Sigmoid colon (tissue), 4 donors: ENCODE results near the gene PRPH2.

Experiments
- CTCF ChIP-seq, 4 experiments: fragments of 450-650 bp in 3 of 4; fragments of 200-600 bp in 1 of 4; IDR thresholded peaks; one replicate each; pipeline ENCODE4 v1.5.1; 2016 to 2019; ENCODE audit warnings: antibody characterized with exemption in 4 of 4, mild to moderate bottlenecking in 3 of 4, moderate library complexity in 2 of 4
- EP300 ChIP-seq, 4 donors: sonication (generic); formaldehyde crosslinking; IDR thresholded peaks; one replicate each; pipeline ENCODE4 v1.6.1; 2017; ENCODE audit warnings: antibody characterized with exemption in 4 of 4
- POLR2A ChIP-seq, 2 donors: fragments of 450-650 bp; IDR thresholded peaks; one replicate each; pipeline ENCODE4 v1.6.1; 2016; ENCODE audit warnings: antibody characterized with exemption in 2 of 2, mild to moderate bottlenecking in 2 of 2, moderate library complexity in 2 of 2
- POLR2AphosphoS5 ChIP-seq, 4 donors: sonication (generic); formaldehyde crosslinking; IDR thresholded peaks; one replicate each; pipeline ENCODE4 v1.6.1; 2017; ENCODE audit warnings: antibody characterized with exemption in 4 of 4

GRCh38 chr6:42693725-42694323 lies 28.6 kb downstream of the PRPH2 start:
- TF ChIP-seq POLR2A (IDR thresholded peaks at IDR 0.05) (no peak), POLR2AphosphoS5 (IDR thresholded peaks at IDR 0.05) (no peak), CTCF (IDR thresholded peaks at IDR 0.05) (no peak), EP300 (IDR thresholded peaks at IDR 0.05) (no peak)
